Stimulated activated naive B cell treated with anti-CD40 and anti-IgM and Interleukin-4, amounts not matched to agents 10 μg/mL and 1 μg/mL and 100 μg/mL, for 72 hours (primary cell): ENCODE results near the gene SOS1.
"Not testable (repeated sequence)": the region's sequence is repeated elsewhere in the genome, so short reads cannot be mapped to it uniquely, and the experiment has no call there.

ENCODE experiments used
- ATAC-seq, 2 donors: fragments of 150-1000 bp; cut with Tn5 transposase; replicated peaks; 2 replicates each; pipeline ENCODE4 v1.10.0; 2021; ENCODE audit warnings: moderate library complexity in 1 of 2
- DNase-seq: peaks from one replicate; pipeline ENCODE4 v3.0.0; 2021
- H3K27ac Mint-ChIP-seq: one replicate; pipeline ENCODE4 v1.8.0; 2022; ENCODE audit warnings: mild to moderate bottlenecking, mixed read lengths
- H3K27me3 Mint-ChIP-seq, 2 donors: one replicate each; pipeline ENCODE4 v1.8.0; 2022; ENCODE audit warnings: mixed read lengths in 2 of 2
- H3K36me3 Mint-ChIP-seq, 2 donors: one replicate each; pipeline ENCODE4 v1.8.0; 2022; ENCODE audit warnings: mixed read lengths in 2 of 2, mild to moderate bottlenecking in 1 of 2
- H3K4me1 Mint-ChIP-seq, 2 donors: one replicate each; pipeline ENCODE4 v1.8.0; 2022; ENCODE audit warnings: mixed read lengths in 2 of 2, mild to moderate bottlenecking in 1 of 2
- H3K4me3 Mint-ChIP-seq, 2 donors: one replicate each; pipeline ENCODE4 v1.8.0; 2022; ENCODE audit warnings: mild to moderate bottlenecking in 2 of 2, mixed read lengths in 2 of 2, moderate library complexity in 1 of 2
- H3K9me3 Mint-ChIP-seq, 2 donors: one replicate each; pipeline ENCODE4 v1.8.0; 2022; ENCODE audit warnings: mixed read lengths in 2 of 2, mild to moderate bottlenecking in 1 of 2

Gene SOS1

GRCh38 chr2:38945372-38945771, 175.5 kb downstream of the SOS1 start:
- no peak overlapping the region for H3K4me3 Mint-ChIP-seq
- no peak overlapping the region for H3K27ac Mint-ChIP-seq
- no peak for DNase-seq
- H3K36me3 Mint-ChIP-seq: no peaks in the 10 kb centered on the region
- no peaks in the 10 kb centered on the region for H3K9me3 Mint-ChIP-seq
- ATAC-seq: no peak
- no peaks in the 10 kb centered on the region for H3K4me1 Mint-ChIP-seq
- peaks cover 0 to 4% of the 10 kb centered on the region in 2 donors for H3K27me3 Mint-ChIP-seq

- H3K4me1 Mint-ChIP-seq: no peaks in the 10 kb centered on the region
- no peak for ATAC-seq
- peaks cover 0 to 5% of the 10 kb centered on the region in 2 donors for H3K27me3 Mint-ChIP-seq
- H3K36me3 Mint-ChIP-seq: no peaks in the 10 kb centered on the region
- no peak for DNase-seq
- H3K4me3 Mint-ChIP-seq: no peak overlapping the region
- no peaks in the 10 kb centered on the region for H3K9me3 Mint-ChIP-seq
- H3K27ac Mint-ChIP-seq: no peak overlapping the region
Measured at GRCh38 chr2:38943784-38944183, 177.1 kb downstream of the SOS1 start.

GRCh38 chr2:38940746-38941145, 180.1 kb downstream of the SOS1 start:
- DNase-seq (no peak), ATAC-seq (no peak)
- Mint-ChIP-seq H3K4me3 (no peak overlapping the region), H3K9me3 (no peaks in the 10 kb centered on the region), H3K27me3 (peaks cover 0 to 5% of the 10 kb centered on the region in 2 donors), H3K36me3 (no peaks in the 10 kb centered on the region), H3K4me1 (no peaks in the 10 kb centered on the region), H3K27ac (no peak overlapping the region)

- Mint-ChIP-seq H3K4me3 (no peak overlapping the region), H3K27me3 (peaks cover 4 to 5% of the 10 kb centered on the region in 2 donors), H3K27ac (no peak overlapping the region), H3K36me3 (no peaks in the 10 kb centered on the region), H3K4me1 (peaks cover 0 to 2% of the 10 kb centered on the region in 2 donors), H3K9me3 (no peaks in the 10 kb centered on the region)
- DNase-seq: no peak
- ATAC-seq: no peak
Measured at GRCh38 chr2:38937548-38937947, 183.3 kb downstream of the SOS1 start.

- not testable (repeated sequence) for H3K27ac Mint-ChIP-seq, H3K27me3 Mint-ChIP-seq, H3K4me1 Mint-ChIP-seq, H3K36me3 Mint-ChIP-seq, ATAC-seq, H3K4me3 Mint-ChIP-seq, DNase-seq, H3K9me3 Mint-ChIP-seq
Measured at GRCh38 chr2:38936516-38936915, 184.3 kb downstream of the SOS1 start.

GRCh38 chr2:38935568-38936172, 185.2 kb downstream of the SOS1 start:
- H3K27ac Mint-ChIP-seq: no peak overlapping the region
- DNase-seq (no peak), ATAC-seq (no peak)
- no peaks in the 10 kb centered on the region for H3K9me3 Mint-ChIP-seq
- no peak overlapping the region for H3K4me3 Mint-ChIP-seq
- no peaks in the 10 kb centered on the region for H3K36me3 Mint-ChIP-seq
- peaks cover 0 to 2% of the 10 kb centered on the region in 2 donors for H3K4me1 Mint-ChIP-seq
- peaks cover 4% of the 10 kb centered on the region in 2 donors for H3K27me3 Mint-ChIP-seq

- H3K9me3 Mint-ChIP-seq: no peaks in the 10 kb centered on the region
- H3K4me1 Mint-ChIP-seq: peaks cover 0 to 2% of the 10 kb centered on the region in 2 donors
- H3K36me3 Mint-ChIP-seq: no peaks in the 10 kb centered on the region
- H3K27me3 Mint-ChIP-seq: peaks cover 0 to 4% of the 10 kb centered on the region in 2 donors
- H3K4me3 Mint-ChIP-seq: no peak overlapping the region
- peak; percentile 36 to 57 for ATAC-seq
- no peak for DNase-seq
- no peak overlapping the region for H3K27ac Mint-ChIP-seq
Measured at GRCh38 chr2:38934742-38935141, 186.1 kb downstream of the SOS1 start.

GRCh38 chr2:38933653-38934052, 187.2 kb downstream of the SOS1 start:
- H3K4me1 Mint-ChIP-seq: peaks cover 0 to 2% of the 10 kb centered on the region in 2 donors
- no peaks in the 10 kb centered on the region for H3K9me3 Mint-ChIP-seq
- no peak overlapping the region for H3K27ac Mint-ChIP-seq
- H3K27me3 Mint-ChIP-seq: peaks cover 0 to 4% of the 10 kb centered on the region in 2 donors
- ATAC-seq (no peak), DNase-seq (no peak)
- H3K36me3 Mint-ChIP-seq: no peaks in the 10 kb centered on the region
- H3K4me3 Mint-ChIP-seq: no peak overlapping the region

- no peak overlapping the region for H3K27ac Mint-ChIP-seq
Measured at GRCh38 chr2:38932586-38932985, 188.3 kb downstream of the SOS1 start.

More at GRCh38 chr2:38932586-38932985, 188.3 kb downstream of the SOS1 start:
- H3K27me3 Mint-ChIP-seq: peaks cover 0 to 4% of the 10 kb centered on the region in 2 donors
- peaks cover 0 to 2% of the 10 kb centered on the region in 2 donors for H3K4me1 Mint-ChIP-seq
- H3K9me3 Mint-ChIP-seq: no peaks in the 10 kb centered on the region
- ATAC-seq: no peak
- H3K36me3 Mint-ChIP-seq: no peaks in the 10 kb centered on the region
- DNase-seq: no peak
- no peak overlapping the region for H3K4me3 Mint-ChIP-seq
